ENCODE data around the gene SETD6.

GRCh38 chr16:58551496-58551895 lies 36.2 kb downstream of the SETD6 start:
- TF ChIP-seq CTCF (conservative IDR thresholded peaks at IDR 0.05; ENCODE audit: low read depth, low read length): no peak
- no peak for TF ChIP-seq EZH2phosphoT487 (IDR thresholded peaks at IDR 0.05; ENCODE audit: borderline replicate concordance, low read length)

Data from PC-3 (cell line).